Stimulated activated CD8-positive, alpha-beta memory T cell treated with anti-CD3 and anti-CD28 coated beads, Interleukin-7, amount 100 ng/mL, for 4 hours (primary cell): Measurements from ENCODE around the gene UBC.
"Not testable (repeated sequence)": the region's sequence is repeated elsewhere in the genome, so short reads cannot be mapped to it uniquely, and the experiment has no call there.

ENCODE experiments used
- DNase-seq, 2 donors: peaks; one replicate each; pipeline ENCODE4 v3.0.0-alpha.2; 2020; ENCODE audit warnings: low read depth in 2 of 2

The UBC gene

GRCh38 chr12:124931528-124931927, 17.1 kb upstream of the UBC start:
- not testable (repeated sequence) for DNase-seq

- DNase-seq = no peak
Observed at GRCh38 chr12:124930586-124930985, 16.1 kb upstream of the UBC start.

GRCh38 chr12:124929649-124930419, 15.4 kb upstream of the UBC start:
- DNase-seq = no peak

GRCh38 chr12:124928912-124929530, 14.6 kb upstream of the UBC start:
- DNase-seq = no peak

- DNase-seq = no peak
Observed at GRCh38 chr12:124928095-124928911, 13.9 kb upstream of the UBC start.

GRCh38 chr12:124927201-124928094, 13.0 kb upstream of the UBC start:
- peak; percentile 74 to 89 for DNase-seq

- not testable (repeated sequence) for DNase-seq
Observed at GRCh38 chr12:124925782-124926181, 11.3 kb upstream of the UBC start.

GRCh38 chr12:124925117-124925516, 10.7 kb upstream of the UBC start:
- DNase-seq = no peak

GRCh38 chr12:124923905-124924734, 9.7 kb upstream of the UBC start:
- no peak for DNase-seq

GRCh38 chr12:124921200-124922031, 7.0 kb upstream of the UBC start:
- peak in 1 of 2 donors; percentile 57 for DNase-seq

- DNase-seq = no peak
Observed at GRCh38 chr12:124920353-124920935, 6.0 kb upstream of the UBC start.

GRCh38 chr12:124919521-124920352, 5.3 kb upstream of the UBC start:
- DNase-seq = peak in 1 of 2 donors; percentile 26

GRCh38 chr12:124918622-124918988, 4.2 kb upstream of the UBC start:
- DNase-seq = not testable (repeated sequence)

- DNase-seq = no peak
Observed at GRCh38 chr12:124917841-124918621, 3.6 kb upstream of the UBC start.

GRCh38 chr12:124917135-124917840, 2.8 kb upstream of the UBC start:
- peak; percentile 84 to 85 for DNase-seq

- peak in 1 of 2 donors; percentile 33 for DNase-seq
Observed at GRCh38 chr12:124916374-124917134, 2.1 kb upstream of the UBC start.
